Measurements from ENCODE around the gene TIMM44. TPM values are rescaled to one million over a fixed set of nuclear protein-coding genes. Genes with fewer than 3 reads are reported as not detected.

Gene TIMM44
- total RNA-seq, 1 experiment from 2014 or later = 114 TPM

GRCh38 chr19:7973883-7974282, 30.4 kb upstream of the TIMM44 start:
- H3K27ac Mint-ChIP-seq = peak overlapping the region in 1 of 3 experiments; percentile 73; a peak in 1 of 7 replicates
- no peak overlapping the region for H3K18ac ChIP-seq (ENCODE audit: insufficient read length, low read depth, low read length)
- H4K5ac ChIP-seq (ENCODE audit: insufficient read length, low read depth, low read length) = no peak overlapping the region
- no peak overlapping the region for H3K14ac ChIP-seq (ENCODE audit: insufficient read depth, low read length)
- H3K79me2 ChIP-seq (ENCODE audit: insufficient read depth, low read length) = no peaks in the 10 kb centered on the region
- no peaks in the 10 kb centered on the region for H3K9me3 ChIP-seq (ENCODE audit: control insufficient read depth, low read depth, low read length)
- no peak overlapping the region for H3K27ac ChIP-seq (ENCODE audit: insufficient read length, low read depth, low read length)
- H2BK12ac ChIP-seq (ENCODE audit: insufficient read length, low read depth, low read length) = no peak overlapping the region
- WGBS (ENCODE audit: extremely low coverage, insufficient read length, low lambda C conversion rate) = no CpG with 5 or more reads among the region's 12 CpGs
- H2AK5ac ChIP-seq (ENCODE audit: insufficient read length, low read length) = no peak overlapping the region
- H2BK120ac ChIP-seq (ENCODE audit: low read depth, low read length, poor library complexity, severe bottlenecking) = no peak overlapping the region
- H3K9me3 Mint-ChIP-seq = no peaks in the 10 kb centered on the region
- H3K4me3 Mint-ChIP-seq = no peak overlapping the region
- peaks cover 27 to 74% (median 56%) of the 10 kb centered on the region in 3 experiments for H3K36me3 Mint-ChIP-seq (ENCODE audit: insufficient read depth in 1 of 3, low read depth in 3 of 3)
- H3K9ac ChIP-seq (ENCODE audit: extremely low read depth, insufficient read length, low read length) = no peak overlapping the region
- no peak overlapping the region for H2AFZ ChIP-seq (ENCODE audit: low read length)
- no peak overlapping the region for H3K4me2 ChIP-seq (ENCODE audit: insufficient read depth, insufficient read length, low read length)
- peaks cover 14 to 19% of the 10 kb centered on the region in 2 experiments for H3K4me1 Mint-ChIP-seq
- no peak overlapping the region for H2BK15ac ChIP-seq (ENCODE audit: low read depth, low read length)
- no peak overlapping the region for H3T11ph ChIP-seq (ENCODE audit: low read length)
- TF ChIP-seq, protein P1, sequence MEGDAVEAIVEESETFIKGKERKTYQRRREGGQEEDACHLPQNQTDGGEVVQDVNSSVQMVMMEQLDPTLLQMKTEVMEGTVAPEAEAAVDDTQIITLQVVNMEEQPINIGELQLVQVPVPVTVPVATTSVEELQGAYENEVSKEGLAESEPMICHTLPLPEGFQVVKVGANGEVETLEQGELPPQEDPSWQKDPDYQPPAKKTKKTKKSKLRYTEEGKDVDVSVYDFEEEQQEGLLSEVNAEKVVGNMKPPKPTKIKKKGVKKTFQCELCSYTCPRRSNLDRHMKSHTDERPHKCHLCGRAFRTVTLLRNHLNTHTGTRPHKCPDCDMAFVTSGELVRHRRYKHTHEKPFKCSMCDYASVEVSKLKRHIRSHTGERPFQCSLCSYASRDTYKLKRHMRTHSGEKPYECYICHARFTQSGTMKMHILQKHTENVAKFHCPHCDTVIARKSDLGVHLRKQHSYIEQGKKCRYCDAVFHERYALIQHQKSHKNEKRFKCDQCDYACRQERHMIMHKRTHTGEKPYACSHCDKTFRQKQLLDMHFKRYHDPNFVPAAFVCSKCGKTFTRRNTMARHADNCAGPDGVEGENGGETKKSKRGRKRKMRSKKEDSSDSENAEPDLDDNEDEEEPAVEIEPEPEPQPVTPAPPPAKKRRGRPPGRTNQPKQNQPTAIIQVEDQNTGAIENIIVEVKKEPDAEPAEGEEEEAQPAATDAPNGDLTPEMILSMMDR (conservative IDR thresholded peaks at IDR 0.05) = no peak
- no peak overlapping the region for H2BK20ac ChIP-seq (ENCODE audit: low read depth, low read length, poor library complexity, severe bottlenecking)
- H3K23me2 ChIP-seq (ENCODE audit: insufficient read length, low read depth, low read length, poor library complexity, severe bottlenecking) = no peaks in the 10 kb centered on the region
- H3K27me3 ChIP-seq (ENCODE audit: insufficient read depth, low read length) = no peaks in the 10 kb centered on the region
- no peaks in the 10 kb centered on the region for H3K79me1 ChIP-seq (ENCODE audit: insufficient read depth, low read depth, low read length, poor library complexity, severe bottlenecking)
- no peak for DNase-seq
- H3K4ac ChIP-seq (ENCODE audit: low read depth, low read length) = no peak overlapping the region
- H3K56ac ChIP-seq (ENCODE audit: insufficient read length, low read depth, low read length) = no peak overlapping the region
- no peak overlapping the region for H3K23ac ChIP-seq (ENCODE audit: insufficient read length, low read depth, low read length)
- H4K8ac ChIP-seq (replicated peaks; ENCODE audit: insufficient read length, low read depth, low read length) = no peak overlapping the region
- no peaks in the 10 kb centered on the region for H3K27me3 Mint-ChIP-seq (ENCODE audit: low read depth)
- H4K91ac ChIP-seq (ENCODE audit: insufficient read length, low read depth, low read length) = no peak overlapping the region
- no peak overlapping the region for H2BK5ac ChIP-seq (ENCODE audit: insufficient read length, low read length)
- H4K20me1 ChIP-seq (ENCODE audit: control insufficient read depth, insufficient read depth, insufficient read length) = no peaks in the 10 kb centered on the region
- no peaks in the 10 kb centered on the region for H3K4me1 ChIP-seq (ENCODE audit: insufficient read depth, low read length)
